HEK293T (cell line): ENCODE results near the gene SPEM3.

ENCODE experiments used
- CTCF ChIA-PET: fragments of 350-600 bp; formaldehyde crosslinking; extraction: SDS; loops from one replicate; lab custom pipeline; 2021; ENCODE audit warnings: antibody characterized with exemption, inconsistent platforms; lab: Yijun Ruan, JAX
- POLR2A ChIA-PET: fragments of 350-600 bp; formaldehyde crosslinking; extraction: SDS; loops from one replicate; lab custom pipeline; 2020; ENCODE audit warnings: antibody characterized with exemption, inconsistent platforms; lab: Yijun Ruan, JAX
- DNase-seq: peaks from one replicate; pipeline ENCODE4 v3.0.0; 2012; ENCODE audit warnings: mixed read lengths; ENCODE audit errors: extremely low spot score
- ARNT ChIP-seq: fragments of 450-650 bp; IDR thresholded peaks from 2 replicates; pipeline ENCODE4 v1.6.1; 2017; ENCODE audit warnings: mild to moderate bottlenecking
- BHLHE40 ChIP-seq: fragments of 450-650 bp; IDR thresholded peaks from 2 replicates; pipeline ENCODE4 v1.6.1; 2016; ENCODE audit warnings: mild to moderate bottlenecking, moderate library complexity, borderline replicate concordance
- CTBP1 ChIP-seq: fragments of 450-650 bp; IDR thresholded peaks from 2 replicates; pipeline ENCODE4 v1.6.1; 2016; ENCODE audit warnings: borderline replicate concordance
- ELF4 ChIP-seq: fragments of 450-650 bp; IDR thresholded peaks from 2 replicates; pipeline ENCODE4 v1.6.1; 2017; ENCODE audit warnings: antibody characterized with exemption
- FOXA1 ChIP-seq: fragments of 450-650 bp; IDR thresholded peaks from 2 replicates; pipeline ENCODE4 v1.6.1; 2016; ENCODE audit warnings: mild to moderate bottlenecking
- FOXK2 ChIP-seq: fragments of 450-650 bp; IDR thresholded peaks from 2 replicates; pipeline ENCODE4 v1.6.1; 2016; ENCODE audit warnings: mild to moderate bottlenecking
- FOXM1 ChIP-seq: fragments of 450-650 bp; IDR thresholded peaks from 2 replicates; pipeline ENCODE4 v1.6.1; 2017; ENCODE audit warnings: mild to moderate bottlenecking, borderline replicate concordance
- HDGF ChIP-seq: fragments of 450-650 bp; IDR thresholded peaks from 2 replicates; pipeline ENCODE4 v1.6.1; 2017; ENCODE audit warnings: antibody characterized with exemption, borderline replicate concordance
- L3MBTL2 ChIP-seq: fragments of 450-650 bp; conservative IDR thresholded peaks from 2 replicates; pipeline ENCODE4 v1.6.1; 2016; ENCODE audit warnings: mild to moderate bottlenecking
- LEF1 ChIP-seq: fragments of 450-650 bp; IDR thresholded peaks from 2 replicates; pipeline ENCODE4 v1.6.1; 2017; ENCODE audit warnings: mild to moderate bottlenecking, borderline replicate concordance
- NFRKB ChIP-seq: fragments of 450-650 bp; IDR thresholded peaks from 2 replicates; pipeline ENCODE4 v1.6.1; 2016; ENCODE audit warnings: mild to moderate bottlenecking, moderate library complexity
- PKNOX1 ChIP-seq: fragments of 450-650 bp; IDR thresholded peaks from 2 replicates; pipeline ENCODE4 v1.6.1; 2016
- SP1 ChIP-seq: fragments of 450-650 bp; IDR thresholded peaks from 2 replicates; pipeline ENCODE4 v1.6.1; 2017
- SUZ12 ChIP-seq: fragments of 450-650 bp; IDR thresholded peaks from 2 replicates; pipeline ENCODE4 v1.6.1; 2016; ENCODE audit warnings: mild to moderate bottlenecking
- TARDBP ChIP-seq: fragments of 450-650 bp; IDR thresholded peaks from 2 replicates; pipeline ENCODE4 v1.6.1; 2016
- ZNF384 ChIP-seq: fragments of 450-650 bp; IDR thresholded peaks from 2 replicates; pipeline ENCODE4 v1.6.1; 2016

Gene SPEM3

GRCh38 chr17:7393613-7394451 is 34.8 kb upstream of the SPEM3 start:
- CTCF ChIA-PET = no interaction called here

GRCh38 chr17:7394452-7395191 is 34.0 kb upstream of the SPEM3 start, which contains the start of gene PLSCR3:
TSS of gene PLSCR3 (minus strand) at chr17:7394525. CDS start at chr17:7394110, 415 bp downstream.
- DNase-seq = peak; percentile 89
- peak; percentile 57; the same call in 1 of the 2 replicates for TF ChIP-seq LEF1
- TF ChIP-seq L3MBTL2 = peak; percentile 92
- TF ChIP-seq SUZ12 = no peak
- ChIA-PET POLR2A (interaction anchor here (0.6 to 1.0 kb wide), 4 partner anchors 10 to 32 kb away, joined by 3 to 4 read pairs (median 3); partner anchors contain the start of gene TMEM256), CTCF (no interaction called here)

More at GRCh38 chr17:7393613-7394451, 34.8 kb upstream of the SPEM3 start:
- DNase-seq = no peak
- POLR2A ChIA-PET = interaction anchor here (0.6 to 1.0 kb wide), 3 partner anchors 10 to 19 kb away, joined by 3 to 4 read pairs (median 3); partner anchors contain the start of gene TMEM256
- TF ChIP-seq SUZ12 = no peak
- no peak for TF ChIP-seq ZNF384
- TF ChIP-seq PKNOX1 = no peak
- TF ChIP-seq LEF1 = no peak
- TF ChIP-seq CTBP1 = no peak
- TF ChIP-seq FOXK2 = no peak
- TF ChIP-seq FOXA1 = no peak
- no peak for TF ChIP-seq ARNT
- TF ChIP-seq ELF4 = no peak
- no peak for TF ChIP-seq L3MBTL2
- TF ChIP-seq SP1 = no peak
- no peak for TF ChIP-seq BHLHE40
- TF ChIP-seq HDGF = no peak

- ChIA-PET POLR2A (interaction anchor here (0.9 kb wide), 1 partner anchor 8 kb away, joined by 4 read pairs; the partner anchor contains the start of gene TMEM256), CTCF (no interaction called here)
- DNase-seq = no peak
These were observed 32.5 kb upstream of the SPEM3 start for GRCh38 chr17:7396147-7396546.

GRCh38 chr17:7398612-7399011 is 30.0 kb upstream of the SPEM3 start:
- peak; percentile 57; the same call in 1 of the 2 replicates for TF ChIP-seq ZNF384
- TF ChIP-seq BHLHE40 = no peak
- TF ChIP-seq TARDBP = no peak
- TF ChIP-seq SUZ12 = no peak
- TF ChIP-seq HDGF = no peak
- DNase-seq = no peak
- CTCF ChIA-PET = no interaction called here
- POLR2A ChIA-PET = interaction anchor here (1.2 to 1.6 kb wide), 5 partner anchors 10 to 148 kb away, joined by 3 to 4 read pairs (median 3); no protein-coding TSS in a partner anchor

More at GRCh38 chr17:7396147-7396546, 32.5 kb upstream of the SPEM3 start:
- TF ChIP-seq LEF1 = no peak
- TF ChIP-seq CTBP1 = no peak
- TF ChIP-seq ELF4 = no peak
- no peak for TF ChIP-seq SP1
- no peak for TF ChIP-seq ARNT
- TF ChIP-seq FOXM1 = no peak
- no peak for TF ChIP-seq SUZ12
- TF ChIP-seq HDGF = no peak
- TF ChIP-seq NFRKB = no peak
- no peak for TF ChIP-seq TARDBP
- TF ChIP-seq FOXK2 = no peak
- no peak for TF ChIP-seq L3MBTL2
- no peak for TF ChIP-seq FOXA1
- TF ChIP-seq PKNOX1 = no peak
- no peak for TF ChIP-seq BHLHE40

GRCh38 chr17:7403043-7403726 is 25.5 kb upstream of the SPEM3 start:
- no peak for DNase-seq
- ChIA-PET POLR2A (interaction anchor here (1.0 to 2.1 kb wide), 7 partner anchors 15 to 136 kb away, joined by 3 to 25 read pairs (median 5); partner anchors contain the start of gene CHRNB1), CTCF (interaction anchor here (0.6 kb wide), 1 partner anchor 856 kb away, joined by 4 read pairs; no protein-coding TSS in a partner anchor)
- TF ChIP-seq SUZ12 = no peak
- no peak for TF ChIP-seq PKNOX1
- no peak for TF ChIP-seq NFRKB
- no peak for TF ChIP-seq BHLHE40
- TF ChIP-seq LEF1 = no peak
- no peak for TF ChIP-seq L3MBTL2
- TF ChIP-seq TARDBP = no peak
- TF ChIP-seq FOXA1 = no peak
- TF ChIP-seq FOXM1 = no peak
- no peak for TF ChIP-seq SP1
- no peak for TF ChIP-seq CTBP1
- no peak for TF ChIP-seq ELF4
- no peak for TF ChIP-seq ZNF384
- TF ChIP-seq HDGF = no peak
- TF ChIP-seq FOXK2 = no peak
- TF ChIP-seq ARNT = no peak
